OCI-LY3 (cell line): ENCODE results near the gene GSG1L.

ENCODE experiments used
- H2AFZ ChIP-seq: fragments of 200-600, 300-600 bp; shearing (Covaris generic); 2 replicates; pipeline ENCODE4 v1.6.0; 2014; ENCODE audit warnings: antibody characterized with exemption, low read depth, low read length
- H3K27ac ChIP-seq: fragments of 200-600, 300-600 bp; sonication (generic); 2 replicates; pipeline ENCODE4 v1.5.1; 2014; ENCODE audit warnings: mild to moderate bottlenecking, low read length, moderate library complexity, mixed read lengths
- H3K27me3 ChIP-seq: fragments of 200-600, 300-600 bp; sonication (generic); 2 replicates; pipeline ENCODE4 v1.6.1; 2014; ENCODE audit warnings: low read depth, low read length, mixed read lengths
- H3K36me3 ChIP-seq: fragments of 200-600, 300-600 bp; sonication (generic); replicated peaks from 2 replicates; pipeline ENCODE3; 2014; ENCODE audit warnings: low read depth, low read length, mixed read lengths
- H3K4me1 ChIP-seq: fragments of 300-600, 200-600 bp; sonication (generic); 2 replicates; pipeline ENCODE4 v1.6.1; 2014; ENCODE audit warnings: low read length, mixed read lengths
- H3K4me2 ChIP-seq: fragments of 200-600, 300-600 bp; sonication (generic); 2 replicates; pipeline ENCODE4 v1.6.1; 2014; ENCODE audit warnings: low read length, mixed read lengths
- H3K4me3 ChIP-seq: fragments of 300-600, 200-600 bp; sonication (generic); 2 replicates; pipeline ENCODE4 v1.5.1; 2014; ENCODE audit warnings: antibody characterized with exemption, mild to moderate bottlenecking, low read length, moderate library complexity
- H3K79me2 ChIP-seq: fragments of 300-600, 200-600 bp; shearing (Covaris generic); 2 replicates; pipeline ENCODE4 v1.6.1; 2014; ENCODE audit warnings: mild to moderate bottlenecking, low read length, mixed read lengths
- H3K9ac ChIP-seq: fragments of 300-600, 200-600 bp; shearing (Covaris generic); 2 replicates; pipeline ENCODE4 v1.6.0; 2014; ENCODE audit warnings: mild to moderate bottlenecking, low read length, moderate library complexity
- H3K9me3 ChIP-seq: fragments of 200-600, 300-600 bp; shearing (Covaris generic); 2 replicates; pipeline ENCODE4 v1.6.1; 2014; ENCODE audit warnings: low read length, mixed read lengths; ENCODE audit not compliant: insufficient read depth
- H4K20me1 ChIP-seq: fragments of 200-600, 300-600 bp; sonication (generic); 2 replicates; pipeline ENCODE4 v1.6.1; 2016; ENCODE audit warnings: low read length, mixed read lengths; ENCODE audit not compliant: insufficient read depth
- CTCF ChIP-seq: fragments of 200-600, 300-600 bp; sonication (generic); IDR thresholded peaks from 2 replicates; pipeline ENCODE4 v1.5.1; 2014; ENCODE audit warnings: antibody characterized with exemption, low read length, low read depth
- EZH2phosphoT487 ChIP-seq: fragments of 200-600 bp; shearing (Covaris generic); IDR thresholded peaks from 2 replicates; pipeline ENCODE4 v1.6.1; 2018; ENCODE audit warnings: antibody characterized with exemption, mixed run types, low read depth

The GSG1L gene

DNA sequence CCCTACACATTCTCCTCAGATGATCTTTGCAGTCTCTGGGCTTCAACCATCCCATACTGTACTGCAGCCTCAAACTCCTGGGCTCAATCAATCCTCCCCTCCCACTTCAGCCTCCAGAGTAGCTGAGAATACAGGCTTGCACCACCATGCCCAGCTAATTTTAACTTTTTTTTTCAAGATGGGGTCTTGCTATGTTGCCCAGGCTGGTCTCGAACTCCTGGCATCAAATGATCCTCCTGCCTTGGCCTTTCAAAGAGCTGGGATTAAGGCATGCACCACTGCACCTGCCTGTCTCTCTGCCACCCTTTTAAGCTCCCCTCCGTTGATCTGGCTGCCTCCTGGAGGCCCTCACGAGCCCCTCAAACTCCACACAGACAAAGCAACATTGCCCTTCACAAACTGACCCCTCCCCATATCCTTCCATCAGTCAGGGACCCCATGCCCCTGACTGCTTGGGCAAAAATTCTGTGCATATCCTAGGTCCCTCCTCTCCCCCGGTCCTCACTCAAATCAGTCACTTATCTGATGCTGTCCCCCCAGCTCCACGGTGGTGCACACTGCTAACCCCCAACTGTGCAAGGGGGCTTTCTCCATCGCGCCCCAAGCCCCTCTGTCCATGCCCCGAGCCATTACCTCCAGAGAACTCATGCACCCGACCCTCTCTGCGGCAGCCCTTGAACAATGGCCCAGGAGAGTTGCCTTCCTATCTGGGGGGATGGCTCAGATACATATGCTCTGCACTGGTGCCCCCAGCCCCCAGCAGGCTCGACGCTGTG lies 260.7 kb downstream of the GSG1L start:
- no peaks in the 10 kb centered on the region for H4K20me1 ChIP-seq
- no peaks in the 10 kb centered on the region for H3K4me1 ChIP-seq
- no peaks in the 10 kb centered on the region for H3K9me3 ChIP-seq
- H3K9ac ChIP-seq = no peak overlapping the region
- no peak overlapping the region for H3K27ac ChIP-seq
- no peak overlapping the region for H2AFZ ChIP-seq
- H3K4me3 ChIP-seq = no peak overlapping the region
- no peaks in the 10 kb centered on the region for H3K36me3 ChIP-seq
- H3K79me2 ChIP-seq = no peaks in the 10 kb centered on the region
- TF ChIP-seq CTCF = no peak
- TF ChIP-seq EZH2phosphoT487 = no peak
- H3K4me2 ChIP-seq = no peak overlapping the region
- H3K27me3 ChIP-seq = peaks cover 3% of the 10 kb centered on the region; the same call in 1 of the 2 replicates

DNA sequence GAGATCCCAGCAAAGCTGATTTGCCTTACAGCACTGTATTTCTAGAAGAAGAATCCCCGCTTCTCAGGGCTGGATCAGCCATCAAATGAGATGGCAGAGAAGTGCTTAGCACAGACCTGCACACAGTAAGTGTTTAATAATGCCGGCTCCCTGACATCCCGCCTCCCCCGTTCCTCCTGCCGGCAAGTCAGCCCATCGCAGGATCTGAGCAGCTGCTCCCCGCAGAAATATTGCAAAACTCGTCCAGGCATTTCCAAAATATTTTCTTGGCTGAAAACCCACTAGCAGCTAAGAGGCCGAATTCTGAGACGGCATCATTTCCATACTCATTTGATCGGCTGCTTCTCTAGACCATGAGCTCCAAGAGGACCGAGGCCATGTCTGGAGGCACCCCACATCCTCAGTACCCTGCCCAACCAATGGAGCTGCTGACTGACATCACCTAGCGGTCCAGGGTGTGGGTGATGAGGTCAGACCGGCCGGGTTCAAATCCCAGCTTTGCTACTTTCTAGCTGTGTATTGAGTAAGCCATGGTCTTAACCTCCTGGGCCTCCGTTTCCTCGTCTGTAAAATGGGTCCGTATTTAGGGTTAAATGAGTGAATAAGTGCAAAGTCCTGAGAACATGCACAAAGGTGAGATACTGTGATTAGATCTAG lies 262.1 kb downstream of the GSG1L start:
- Histone ChIP-seq H3K27ac (no peak overlapping the region), H3K4me1 (no peaks in the 10 kb centered on the region), H3K4me3 (no peak overlapping the region), H3K9me3 (no peaks in the 10 kb centered on the region), H4K20me1 (no peaks in the 10 kb centered on the region), H2AFZ (no peak overlapping the region), H3K36me3 (no peaks in the 10 kb centered on the region), H3K79me2 (no peaks in the 10 kb centered on the region), H3K27me3 (peaks cover 3% of the 10 kb centered on the region; the same call in 1 of the 2 replicates), H3K9ac (no peak overlapping the region), H3K4me2 (no peak overlapping the region)
- no peak for TF ChIP-seq CTCF
- TF ChIP-seq EZH2phosphoT487 = no peak

DNA sequence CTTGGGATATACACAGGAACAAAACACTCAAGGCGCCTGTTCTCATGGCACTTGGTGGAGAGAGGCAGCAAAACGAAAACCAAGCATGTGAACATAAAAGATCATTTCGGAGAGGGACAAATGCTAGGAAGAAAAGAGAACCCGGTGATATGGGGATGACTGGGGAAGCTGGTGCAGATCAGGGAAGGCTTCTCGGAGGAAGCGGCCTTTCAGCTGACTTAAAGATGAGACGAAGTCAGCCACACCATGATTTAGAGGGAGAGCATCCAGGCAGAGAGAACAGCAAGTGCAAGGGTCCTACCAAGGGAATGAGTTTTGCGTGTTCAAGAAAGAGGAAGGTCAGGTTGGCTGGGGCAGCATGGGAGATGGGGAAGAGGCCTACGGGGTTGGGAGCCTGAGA lies 262.7 kb downstream of the GSG1L start:
- no peaks in the 10 kb centered on the region for H3K36me3 ChIP-seq
- no peak overlapping the region for H3K4me2 ChIP-seq
- no peaks in the 10 kb centered on the region for H4K20me1 ChIP-seq
- TF ChIP-seq EZH2phosphoT487 = no peak
- no peak for TF ChIP-seq CTCF
- H3K4me1 ChIP-seq = no peaks in the 10 kb centered on the region
- no peaks in the 10 kb centered on the region for H3K9me3 ChIP-seq
- H3K27me3 ChIP-seq = peaks cover 3% of the 10 kb centered on the region; the same call in 1 of the 2 replicates
- no peak overlapping the region for H3K27ac ChIP-seq
- H3K9ac ChIP-seq = no peak overlapping the region
- no peak overlapping the region for H3K4me3 ChIP-seq
- H2AFZ ChIP-seq = no peak overlapping the region
- H3K79me2 ChIP-seq = no peaks in the 10 kb centered on the region

- Histone ChIP-seq H4K20me1 (no peaks in the 10 kb centered on the region), H3K4me3 (no peak overlapping the region), H2AFZ (no peak overlapping the region), H3K79me2 (no peaks in the 10 kb centered on the region), H3K27me3 (peaks cover 3% of the 10 kb centered on the region; the same call in 1 of the 2 replicates), H3K4me2 (no peak overlapping the region), H3K27ac (no peak overlapping the region), H3K36me3 (no peaks in the 10 kb centered on the region), H3K9me3 (no peaks in the 10 kb centered on the region), H3K9ac (no peak overlapping the region), H3K4me1 (no peaks in the 10 kb centered on the region)
- TF ChIP-seq EZH2phosphoT487 (no peak), CTCF (no peak)
Observed at GRCh38 chr16:27799896-27800295, 263.6 kb downstream of the GSG1L start.
